RWPE1 (cell line): ENCODE data around the gene HS6ST3.

Experiments
- CTCF ChIA-PET: fragments of 350-600 bp; sonication (Branson Sonifier 250); formaldehyde crosslinking; extraction: SDS; loops from one replicate; lab custom pipeline; 2021; lab: Yijun Ruan, JAX
- POLR2A ChIA-PET: fragments of 400-600 bp; formaldehyde crosslinking; extraction: SDS; loops from one replicate; lab custom pipeline; 2020; ENCODE audit warnings: antibody characterized with exemption; ENCODE audit not compliant: low non-redundant PET; lab: Yijun Ruan, JAX
- DNase-seq: peaks from one replicate; pipeline ENCODE4 v3.0.0; 2012; ENCODE audit warnings: low spot score
- H3K27ac ChIP-seq: fragments of 450-650 bp; 2 replicates; pipeline ENCODE4 v1.5.1; 2017
- TF ChIP-seq, protein P1 (sequence below): fragments of 450-650 bp; conservative IDR thresholded peaks from 2 replicates; pipeline ENCODE4 v1.5.1; 2017; ENCODE audit warnings: low read depth, mild to moderate bottlenecking

The HS6ST3 gene

DNA sequence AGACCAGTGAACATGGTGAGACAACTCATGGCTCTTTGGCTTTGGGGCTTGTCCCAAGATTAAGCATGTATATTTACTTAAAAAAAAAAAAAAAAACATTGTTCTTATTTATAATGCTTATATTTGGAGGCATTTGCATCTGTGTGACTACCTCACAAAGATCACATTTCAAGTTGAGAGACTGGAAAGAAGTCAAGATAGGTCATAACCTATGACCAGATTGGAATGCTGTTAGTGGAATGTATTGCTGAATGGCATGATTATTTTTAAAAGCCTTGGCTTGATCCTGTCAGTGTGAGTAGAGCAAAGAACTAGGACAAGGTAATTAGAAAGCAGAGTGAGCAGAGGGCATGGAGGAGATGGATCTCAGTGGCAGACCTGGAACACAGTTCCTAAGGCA, 689.8 kb downstream of the HS6ST3 start:
- TF ChIP-seq, protein P1, sequence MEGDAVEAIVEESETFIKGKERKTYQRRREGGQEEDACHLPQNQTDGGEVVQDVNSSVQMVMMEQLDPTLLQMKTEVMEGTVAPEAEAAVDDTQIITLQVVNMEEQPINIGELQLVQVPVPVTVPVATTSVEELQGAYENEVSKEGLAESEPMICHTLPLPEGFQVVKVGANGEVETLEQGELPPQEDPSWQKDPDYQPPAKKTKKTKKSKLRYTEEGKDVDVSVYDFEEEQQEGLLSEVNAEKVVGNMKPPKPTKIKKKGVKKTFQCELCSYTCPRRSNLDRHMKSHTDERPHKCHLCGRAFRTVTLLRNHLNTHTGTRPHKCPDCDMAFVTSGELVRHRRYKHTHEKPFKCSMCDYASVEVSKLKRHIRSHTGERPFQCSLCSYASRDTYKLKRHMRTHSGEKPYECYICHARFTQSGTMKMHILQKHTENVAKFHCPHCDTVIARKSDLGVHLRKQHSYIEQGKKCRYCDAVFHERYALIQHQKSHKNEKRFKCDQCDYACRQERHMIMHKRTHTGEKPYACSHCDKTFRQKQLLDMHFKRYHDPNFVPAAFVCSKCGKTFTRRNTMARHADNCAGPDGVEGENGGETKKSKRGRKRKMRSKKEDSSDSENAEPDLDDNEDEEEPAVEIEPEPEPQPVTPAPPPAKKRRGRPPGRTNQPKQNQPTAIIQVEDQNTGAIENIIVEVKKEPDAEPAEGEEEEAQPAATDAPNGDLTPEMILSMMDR, result no peak
- POLR2A ChIA-PET, result no interaction called here
- CTCF ChIA-PET, result no interaction called here
- no peak overlapping the region for H3K27ac ChIP-seq
- DNase-seq, result no peak

DNA sequence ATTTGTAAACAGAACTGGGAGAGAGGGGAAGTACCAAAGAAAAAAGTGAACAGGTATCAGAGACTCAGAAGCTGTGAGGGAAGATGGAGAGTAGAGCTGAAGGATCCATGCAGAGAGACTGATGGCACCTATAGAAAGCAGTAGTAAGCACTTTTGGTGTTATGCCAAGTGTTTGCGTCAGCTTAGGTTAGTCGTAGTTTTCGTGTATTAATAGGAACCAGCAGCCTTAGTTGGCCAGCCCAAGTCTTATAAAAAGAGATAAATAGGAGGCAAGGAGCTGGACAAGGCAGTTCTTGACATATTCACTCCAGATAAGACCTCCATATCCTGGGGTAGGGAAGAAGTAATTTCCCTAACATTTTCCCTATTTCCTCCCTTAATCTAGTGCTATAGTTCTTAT, 690.2 kb downstream of the HS6ST3 start:
- CTCF ChIA-PET, result no interaction called here
- POLR2A ChIA-PET, result no interaction called here
- no peak overlapping the region for H3K27ac ChIP-seq
- DNase-seq, result no peak
- TF ChIP-seq, protein P1, result no peak

DNA sequence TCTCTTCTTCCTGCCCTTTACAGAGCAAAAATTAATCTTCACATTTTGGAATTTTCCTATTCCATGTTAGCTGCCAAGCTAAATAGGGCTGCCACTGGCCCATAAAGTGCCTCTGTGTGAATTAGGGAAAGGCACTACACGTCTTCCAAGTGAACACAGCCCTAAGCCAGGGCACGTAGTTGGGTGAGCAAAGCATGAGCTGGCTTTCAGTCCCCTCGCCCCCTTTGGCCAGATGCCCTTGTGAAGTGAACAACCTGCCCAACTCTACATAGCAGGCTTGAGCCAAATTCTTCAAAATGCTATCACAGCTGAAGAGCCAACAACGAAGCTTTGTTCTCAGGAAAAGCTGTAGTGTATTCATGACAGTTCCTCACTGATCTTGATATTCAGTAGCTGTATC, 691.2 kb downstream of the HS6ST3 start:
- TF ChIP-seq, protein P1, result no peak
- CTCF ChIA-PET, result no interaction called here

DNA sequence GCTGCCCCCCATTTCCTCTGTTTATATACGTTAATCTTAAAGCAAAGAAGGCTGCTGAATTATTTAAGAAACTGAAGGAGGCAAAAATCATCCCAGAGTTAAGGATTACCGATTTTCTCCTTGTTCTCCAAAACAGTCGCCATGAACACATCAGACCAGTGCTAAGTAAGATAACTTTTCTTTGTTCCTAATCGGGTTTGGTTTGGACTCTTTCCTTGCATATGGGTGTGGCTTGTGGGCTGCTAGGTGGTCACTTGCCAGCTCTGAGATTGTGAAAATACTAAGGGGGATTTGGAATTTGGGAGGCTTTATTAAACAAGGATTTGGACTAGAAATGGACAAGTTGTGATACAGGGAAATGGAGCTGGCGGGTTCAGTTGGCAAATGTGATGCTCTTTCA, 692.3 kb downstream of the HS6ST3 start:
- ChIA-PET POLR2A (no interaction called here), CTCF (no interaction called here)
- TF ChIP-seq, protein P1, result no peak
- no peak for DNase-seq
- H3K27ac ChIP-seq, result no peak overlapping the region

More for the DNA sequence above, 691.2 kb downstream of the HS6ST3 start:
- POLR2A ChIA-PET, result no interaction called here
- H3K27ac ChIP-seq, result no peak overlapping the region
- no peak for DNase-seq

DNA sequence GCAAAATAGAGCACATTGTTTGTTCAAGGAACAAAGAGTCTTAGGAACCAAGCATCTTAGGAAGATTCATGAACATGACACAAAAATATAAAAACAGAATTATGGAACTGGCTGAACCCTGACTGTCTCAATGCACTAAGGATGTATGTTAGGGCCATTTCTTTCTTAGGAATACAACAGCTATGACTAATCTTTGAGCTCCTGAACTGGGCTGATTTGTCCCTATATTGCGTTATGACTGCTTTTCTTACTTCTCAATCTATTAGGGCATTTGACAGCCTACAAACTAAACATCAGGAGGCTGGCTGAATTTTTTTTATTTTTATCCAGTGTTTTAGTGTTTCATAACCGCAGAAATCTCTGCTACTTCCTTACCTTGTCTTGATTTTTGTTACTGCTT, 693.1 kb downstream of the HS6ST3 start:
- no peak overlapping the region for H3K27ac ChIP-seq
- TF ChIP-seq, protein P1, result no peak
- DNase-seq, result no peak
- ChIA-PET POLR2A (no interaction called here), CTCF (no interaction called here)

DNA sequence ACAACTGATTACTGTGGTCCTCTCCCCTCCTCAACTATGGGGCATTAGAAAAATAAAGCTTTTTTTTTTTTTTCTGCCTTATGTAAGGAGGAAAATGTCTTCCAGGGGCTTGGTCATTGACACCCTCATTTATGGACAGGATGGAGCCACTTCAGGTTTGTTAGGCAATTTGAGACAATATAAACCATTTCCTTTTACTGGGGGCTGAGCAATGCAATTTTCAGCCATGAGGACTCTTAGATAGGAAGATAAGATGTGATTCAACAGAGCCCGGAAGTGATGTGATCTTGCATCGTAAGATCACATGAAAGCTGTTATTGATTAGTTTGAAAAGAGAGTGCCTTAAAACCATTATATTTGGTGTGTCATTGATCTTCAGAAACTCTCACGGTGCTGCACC, 693.6 kb downstream of the HS6ST3 start:
- no peak overlapping the region for H3K27ac ChIP-seq
- ChIA-PET POLR2A (no interaction called here), CTCF (no interaction called here)
- TF ChIP-seq, protein P1, result no peak
- DNase-seq, result no peak

DNA sequence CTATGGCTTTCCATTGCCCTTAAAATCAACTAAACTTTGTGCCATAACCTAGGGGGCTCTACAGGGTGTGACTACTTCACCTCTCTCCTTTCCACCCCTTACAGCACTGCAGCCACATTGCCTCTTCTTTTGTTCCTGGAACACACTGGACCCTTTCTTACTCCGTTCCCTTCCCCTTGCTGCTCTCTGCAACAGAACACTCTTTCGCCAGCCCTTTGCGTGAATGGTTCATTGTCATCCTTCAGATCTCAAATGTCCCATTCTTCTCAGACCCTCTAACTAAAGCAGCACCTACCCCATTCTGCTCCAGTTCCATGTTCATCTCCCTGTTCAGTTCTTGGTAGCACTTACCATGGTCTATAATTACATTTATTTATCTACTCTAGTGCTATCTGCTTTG, 696.1 kb downstream of the HS6ST3 start:
- H3K27ac ChIP-seq, result no peak overlapping the region
- TF ChIP-seq, protein P1, result no peak
- ChIA-PET POLR2A (no interaction called here), CTCF (no interaction called here)
- DNase-seq, result no peak
